ENCODE results near the gene P2RX7.
"Not testable (repeated sequence)": the region's sequence is repeated elsewhere in the genome, so short reads cannot be mapped to it uniquely, and the experiment has no call there.

P2RX7 gene

GRCh38 chr12:121176826-121177529 is 44.3 kb downstream of the P2RX7 start:
- no peak for DNase-seq

- DNase-seq = no peak
These were observed 48.5 kb downstream of the P2RX7 start for GRCh38 chr12:121181181-121181580.

- no peak for DNase-seq
These were observed 49.7 kb downstream of the P2RX7 start for GRCh38 chr12:121182222-121182893.

GRCh38 chr12:121184425-121184824 is 51.7 kb downstream of the P2RX7 start:
- no peak for DNase-seq

- no peak for DNase-seq
These were observed 52.6 kb downstream of the P2RX7 start for GRCh38 chr12:121184984-121185889.

- DNase-seq = no peak
These were observed 54.1 kb downstream of the P2RX7 start for GRCh38 chr12:121186826-121187225.

GRCh38 chr12:121187501-121187900 is 54.8 kb downstream of the P2RX7 start:
- DNase-seq = no peak

- DNase-seq = no peak
These were observed 55.6 kb downstream of the P2RX7 start for GRCh38 chr12:121188227-121188626.

GRCh38 chr12:121189131-121189530 is 56.5 kb downstream of the P2RX7 start:
- DNase-seq = no peak

- no peak for DNase-seq
These were observed 57.0 kb downstream of the P2RX7 start for GRCh38 chr12:121189619-121190155.

GRCh38 chr12:121190523-121191031 is 57.9 kb downstream of the P2RX7 start:
- DNase-seq = no peak

GRCh38 chr12:121191151-121191550 is 58.5 kb downstream of the P2RX7 start:
- no peak for DNase-seq

- no peak for DNase-seq
These were observed 64.2 kb downstream of the P2RX7 start for GRCh38 chr12:121196902-121197301.

GRCh38 chr12:121198949-121199348 is 66.3 kb downstream of the P2RX7 start:
- DNase-seq = no peak

GRCh38 chr12:121201140-121201539 is 68.5 kb downstream of the P2RX7 start:
- DNase-seq = not testable (repeated sequence)

GRCh38 chr12:121202407-121203355 is 70.0 kb downstream of the P2RX7 start:
- no peak for DNase-seq

GRCh38 chr12:121203482-121203881 is 70.8 kb downstream of the P2RX7 start:
- DNase-seq = no peak

GRCh38 chr12:121205491-121205890 is 72.8 kb downstream of the P2RX7 start:
- DNase-seq = no peak

- DNase-seq = not testable (repeated sequence)
These were observed 75.9 kb downstream of the P2RX7 start for GRCh38 chr12:121208571-121208970.

- DNase-seq = no peak
These were observed 76.5 kb downstream of the P2RX7 start for GRCh38 chr12:121209221-121209620.

- peak; percentile 65 for DNase-seq
These were observed 77.2 kb downstream of the P2RX7 start, which contains the start of gene P2RX4 for GRCh38 chr12:121209624-121210572. P2RX4 (plus strand) TSS chr12:121210129; CDS start chr12:121210165, 36 bp downstream.
